Stimulated activated naive CD4-positive, alpha-beta T cell (primary cell): Measurements from ENCODE around the gene NDUFB2.
"Not testable (repeated sequence)": the region's sequence is repeated elsewhere in the genome, so short reads cannot be mapped to it uniquely, and the experiment has no call there.

Source experiments
- DNase-seq, 6 experiments: peaks; one replicate each; lab custom pipeline; 2025; lab: John Stamatoyannopoulos, UW

Gene NDUFB2

DNA sequence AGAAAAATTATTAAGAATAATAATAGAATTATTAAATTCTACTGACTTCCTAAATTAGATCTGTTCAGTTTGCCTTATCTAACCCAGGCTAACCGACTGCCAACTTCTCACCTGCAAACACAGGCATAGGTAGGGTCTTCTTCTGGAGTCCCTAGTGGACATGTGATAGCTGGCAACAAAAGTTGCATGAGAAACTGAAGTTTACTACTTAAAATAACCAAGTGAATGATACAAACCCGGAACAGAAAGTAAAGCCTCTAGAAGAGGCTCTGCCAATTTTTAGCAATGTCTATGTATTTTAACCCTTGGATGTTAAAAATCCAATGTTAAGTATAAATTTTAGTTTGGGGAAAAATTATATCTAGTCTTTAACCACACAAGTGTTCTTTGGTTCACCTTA is 37.6 kb downstream of the NDUFB2 start:
- no peak for DNase-seq

DNA sequence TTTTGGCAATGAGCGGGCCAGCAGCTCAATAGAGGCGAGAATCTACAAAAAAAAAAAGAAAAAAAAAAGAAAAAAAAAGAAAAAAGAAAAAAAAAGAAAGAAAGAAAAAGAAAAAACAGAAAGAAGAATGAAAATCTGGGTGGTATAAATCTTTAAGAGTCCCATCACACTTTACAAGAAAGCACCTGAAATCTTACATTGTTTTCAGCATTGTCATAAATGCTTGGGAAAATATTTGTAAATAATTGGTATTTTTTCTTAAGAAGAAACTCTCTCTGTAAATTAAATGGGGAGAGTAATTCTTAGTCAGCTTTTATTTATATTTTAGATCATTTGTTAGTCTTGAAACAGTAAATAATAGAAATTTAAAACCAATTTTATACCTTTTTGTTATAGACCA is 38.2 kb downstream of the NDUFB2 start:
- DNase-seq: no peak

DNA sequence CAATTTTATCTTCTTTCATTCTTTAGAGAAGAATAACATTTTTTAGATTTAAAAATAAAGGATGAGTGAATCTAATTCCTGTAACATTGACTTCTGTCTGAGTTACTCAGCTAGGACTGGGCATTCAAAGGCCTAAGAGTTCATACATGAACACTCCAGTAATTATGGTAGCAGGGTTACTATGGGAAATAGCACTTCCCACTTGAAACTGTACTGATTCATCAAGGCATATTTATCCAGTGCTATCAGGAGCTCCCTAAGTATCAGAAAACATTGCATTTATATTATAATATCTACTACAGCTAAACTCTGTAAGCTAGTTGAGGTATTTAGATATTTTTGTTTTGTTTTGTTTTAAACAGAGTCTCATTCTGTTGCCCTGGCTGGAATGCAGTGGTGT is 41.8 kb downstream of the NDUFB2 start:
- DNase-seq: no peak

DNA sequence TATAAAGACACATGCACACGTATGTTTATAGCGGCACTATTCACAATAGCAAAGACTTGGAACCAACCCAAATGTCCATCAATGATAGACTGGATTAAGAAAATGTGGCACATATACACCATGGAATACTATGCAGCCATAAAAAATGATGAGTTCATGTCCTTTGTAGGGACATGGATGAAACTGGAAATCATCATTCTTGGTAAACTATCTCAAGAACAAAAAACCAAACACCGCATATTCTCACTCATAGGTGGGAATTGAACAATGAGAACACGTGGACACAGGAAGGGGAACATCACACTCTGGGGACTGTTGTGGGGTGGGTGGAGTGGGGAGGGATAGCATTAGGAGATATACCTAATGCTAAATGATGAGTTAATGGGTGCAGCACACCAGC is 46.7 kb downstream of the NDUFB2 start:
- not testable (repeated sequence) for DNase-seq

DNA sequence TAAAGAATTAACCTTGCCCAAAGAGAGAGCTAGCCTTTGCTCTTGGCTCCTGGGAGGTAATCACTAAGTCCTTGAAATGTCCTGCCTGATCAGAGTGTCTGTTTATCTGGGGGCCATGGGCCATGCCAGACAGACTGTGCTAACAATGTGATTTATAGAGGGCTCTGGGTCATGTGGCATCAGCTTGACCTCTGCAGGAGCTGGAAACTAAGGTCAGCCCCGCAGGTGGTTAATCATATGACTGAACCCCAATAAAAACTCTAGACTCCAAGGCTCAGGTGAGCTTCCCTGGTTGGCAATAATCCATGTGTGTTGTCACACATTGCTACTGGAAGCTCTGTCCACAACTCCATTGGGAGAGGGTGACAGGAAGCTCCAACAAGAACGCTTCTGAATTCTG is 47.5 kb downstream of the NDUFB2 start:
- no peak for DNase-seq

DNA sequence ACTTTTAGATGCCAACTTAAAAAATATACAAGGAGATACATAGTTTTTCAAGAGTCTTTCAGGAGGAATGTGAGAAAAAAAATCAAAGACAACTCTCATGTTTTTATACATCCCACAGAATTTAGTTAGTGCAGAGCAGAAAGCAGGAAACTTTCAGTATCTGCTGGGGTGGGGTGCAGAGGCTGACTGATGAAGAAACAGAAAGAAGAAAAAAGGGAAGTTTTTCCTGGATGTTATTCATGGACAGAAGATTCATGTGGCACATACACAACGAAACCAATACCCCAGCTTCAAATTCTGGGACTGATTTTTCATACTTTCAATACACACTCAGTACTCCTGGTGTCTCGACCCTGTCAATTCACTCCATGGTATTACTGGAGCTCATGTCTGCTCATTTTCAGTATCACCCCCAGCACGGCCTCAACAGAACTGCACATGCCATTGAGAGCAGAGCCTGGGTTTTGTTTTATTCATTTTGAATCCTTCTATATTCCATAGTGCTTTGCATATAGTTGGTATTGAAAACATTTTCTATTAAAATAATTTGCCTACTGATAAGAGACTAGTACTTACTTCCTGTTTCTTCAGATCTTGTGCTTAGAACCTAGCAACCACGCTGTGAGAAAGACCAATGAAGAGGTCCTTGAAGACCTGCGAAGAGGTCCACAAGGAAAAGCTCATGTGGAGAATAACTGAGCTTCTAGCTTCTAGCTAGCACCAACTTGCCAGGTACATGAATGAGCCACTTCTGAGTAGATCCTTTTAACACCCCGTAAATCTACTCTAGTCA is 49.0 kb downstream of the NDUFB2 start:
- no peak for DNase-seq

DNA sequence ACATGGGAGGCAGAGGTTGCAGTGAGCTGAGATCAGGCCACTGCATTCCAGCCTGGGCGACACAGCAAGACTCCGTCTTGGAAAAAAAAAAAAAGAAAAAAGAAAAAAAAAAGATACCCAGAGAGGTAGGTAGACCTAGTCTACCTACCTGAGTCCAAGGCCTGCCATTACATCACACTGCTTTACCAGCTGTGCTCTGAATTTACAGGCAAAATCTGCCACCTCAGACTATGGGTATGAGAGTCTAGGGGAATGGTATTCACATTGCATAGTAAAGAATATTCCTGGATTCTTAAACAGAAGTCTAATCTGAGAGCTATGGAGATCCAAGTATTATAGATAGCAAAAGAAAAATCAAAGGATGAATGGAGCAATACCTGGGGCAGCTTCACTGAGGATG is 50.2 kb downstream of the NDUFB2 start:
- DNase-seq: no peak

DNA sequence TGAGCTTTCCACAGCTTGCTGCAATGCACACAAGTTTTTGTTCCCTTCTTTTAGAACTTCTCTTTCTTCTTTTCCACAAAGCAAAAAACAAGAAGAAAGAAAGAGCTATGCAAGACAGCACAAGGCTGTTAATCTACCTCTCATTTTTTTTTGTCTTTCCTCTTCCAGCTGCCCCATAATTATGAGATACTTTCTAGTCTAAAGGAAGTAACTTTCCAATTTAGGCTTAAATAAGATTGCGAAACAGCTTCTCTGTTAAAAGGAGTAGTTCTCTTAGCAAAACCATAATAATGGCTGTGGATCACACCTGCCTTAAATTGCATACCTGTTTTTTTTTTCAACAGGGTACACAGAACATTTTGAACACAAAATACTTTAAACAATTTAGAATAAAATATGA is 56.0 kb downstream of the NDUFB2 start:
- no peak for DNase-seq

DNA sequence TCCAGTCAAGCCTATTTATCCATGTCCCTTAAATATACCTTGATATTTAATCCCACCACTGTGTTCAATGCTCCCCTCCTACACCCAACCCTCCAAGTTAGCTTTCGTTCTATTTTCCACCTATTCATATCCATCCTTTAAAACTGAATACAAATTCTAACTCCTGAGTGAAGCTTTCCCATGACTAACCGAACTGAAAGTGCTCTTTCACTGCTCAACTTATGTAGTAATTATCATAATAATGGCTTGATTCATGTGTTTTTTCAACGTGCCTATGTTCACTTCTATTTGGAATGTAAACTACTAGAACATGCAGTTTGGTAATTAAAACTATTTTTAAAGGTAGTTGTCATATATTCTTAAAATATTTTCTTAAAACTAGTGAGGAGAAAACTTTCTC is 58.0 kb downstream of the NDUFB2 start:
- no peak for DNase-seq
